Measurements from ENCODE around the gene LCN15. TPM values are rescaled to one million over a fixed set of nuclear protein-coding genes. Genes with fewer than 3 reads are reported as not detected.
A peak's percentile ranks its signal among the peaks of the same experiment; 100 is the strongest.

Gene LCN15
- total and polyA plus RNA-seq, 2 of the 13 experiments (the other 11 are each of a cell fraction or from before 2014, with no cell fraction given), result 1.3 to 53.7 TPM

DNA sequence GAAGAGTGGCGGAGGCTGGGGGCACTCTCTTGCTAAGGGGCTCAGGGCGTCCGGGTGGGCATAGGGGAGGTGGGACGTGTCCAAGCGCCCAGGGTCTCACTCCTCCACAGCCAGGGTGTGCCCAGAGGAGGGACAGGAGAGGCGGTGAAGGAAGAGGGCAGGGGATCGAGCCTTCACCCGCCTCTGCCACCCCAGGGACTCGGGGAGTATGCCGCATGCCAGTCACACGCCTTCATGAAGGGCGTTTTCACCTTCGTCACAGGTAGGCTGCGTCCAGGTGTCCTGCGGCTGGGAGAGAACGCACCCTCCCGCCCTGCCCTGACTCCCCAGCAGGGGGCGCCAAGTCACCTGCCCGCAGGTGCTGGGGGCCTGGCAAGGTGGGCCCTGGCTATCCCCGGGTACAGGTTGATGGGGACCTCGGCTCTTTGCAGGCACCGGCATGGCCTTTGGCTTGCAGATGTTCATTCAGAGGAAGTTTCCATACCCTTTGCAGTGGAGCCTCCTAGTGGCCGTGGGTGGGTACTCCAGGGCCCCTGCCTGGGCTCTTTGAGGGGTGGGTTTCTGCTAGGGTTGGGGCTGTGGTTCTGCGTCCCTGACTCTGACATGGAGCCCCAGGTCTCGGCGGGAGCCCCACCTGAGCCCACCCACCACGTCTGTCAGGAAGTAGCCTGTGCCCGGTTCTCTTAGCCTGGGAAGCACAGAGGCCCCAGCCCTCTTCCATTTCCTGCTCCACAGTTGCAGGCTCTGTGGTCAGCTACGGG is 27.4 kb upstream of the LCN15 start (continued):
- peak; percentile 66; the same call in 1 of the 2 replicates for TF ChIP-seq FOXC1 (CRISPR knock-in tag; IDR thresholded peaks at IDR 0.05; ENCODE audit: borderline replicate concordance)
- TF ChIP-seq ZNF552 (CRISPR knock-in tag; IDR thresholded peaks at IDR 0.05; ENCODE audit: borderline replicate concordance), result peak; percentile 69; the same call in 1 of the 2 replicates
- TF ChIP-seq ZNF546 (CRISPR knock-in tag; conservative IDR thresholded peaks at IDR 0.05), result peak; percentile 75; the same call in 1 of the 2 replicates
- TF ChIP-seq, protein P1, sequence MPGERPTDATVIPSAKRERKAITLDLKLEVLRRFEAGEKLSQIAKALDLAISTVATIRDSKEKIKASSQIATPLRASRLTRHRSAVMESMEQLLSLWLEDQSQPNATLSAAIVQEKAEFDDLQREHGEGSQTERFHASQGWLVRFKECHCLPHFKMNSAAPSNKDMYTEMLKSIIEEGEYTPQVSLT (CRISPR knock-in tag; IDR thresholded peaks at IDR 0.05; ENCODE audit: borderline replicate concordance, low read depth), result no peak
- peak; percentile 76 for TF ChIP-seq RBM22 (optimal IDR thresholded peaks at IDR 0.05; ENCODE audit: low read length)
- TF ChIP-seq, protein P2, sequence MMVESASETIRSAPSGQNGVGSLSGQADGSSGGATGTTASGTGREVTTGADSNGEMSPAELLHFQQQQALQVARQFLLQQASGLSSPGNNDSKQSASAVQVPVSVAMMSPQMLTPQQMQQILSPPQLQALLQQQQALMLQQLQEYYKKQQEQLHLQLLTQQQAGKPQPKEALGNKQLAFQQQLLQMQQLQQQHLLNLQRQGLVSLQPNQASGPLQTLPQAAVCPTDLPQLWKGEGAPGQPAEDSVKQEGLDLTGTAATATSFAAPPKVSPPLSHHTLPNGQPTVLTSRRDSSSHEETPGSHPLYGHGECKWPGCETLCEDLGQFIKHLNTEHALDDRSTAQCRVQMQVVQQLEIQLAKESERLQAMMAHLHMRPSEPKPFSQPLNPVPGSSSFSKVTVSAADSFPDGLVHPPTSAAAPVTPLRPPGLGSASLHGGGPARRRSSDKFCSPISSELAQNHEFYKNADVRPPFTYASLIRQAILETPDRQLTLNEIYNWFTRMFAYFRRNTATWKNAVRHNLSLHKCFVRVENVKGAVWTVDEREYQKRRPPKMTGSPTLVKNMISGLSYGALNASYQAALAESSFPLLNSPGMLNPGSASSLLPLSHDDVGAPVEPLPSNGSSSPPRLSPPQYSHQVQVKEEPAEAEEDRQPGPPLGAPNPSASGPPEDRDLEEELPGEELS (CRISPR knock-in tag; IDR thresholded peaks at IDR 0.05), result no peak
- peak in 1 of 2 experiments; percentile 34; a peak in 2 of 4 replicates for TF ChIP-seq KLF16 (CRISPR knock-in tag; IDR thresholded peaks at IDR 0.05)
- peak; percentile 61 for TF ChIP-seq SAP130 (CRISPR knock-in tag; IDR thresholded peaks at IDR 0.05; ENCODE audit: low read depth)
- TF ChIP-seq, protein P3, sequence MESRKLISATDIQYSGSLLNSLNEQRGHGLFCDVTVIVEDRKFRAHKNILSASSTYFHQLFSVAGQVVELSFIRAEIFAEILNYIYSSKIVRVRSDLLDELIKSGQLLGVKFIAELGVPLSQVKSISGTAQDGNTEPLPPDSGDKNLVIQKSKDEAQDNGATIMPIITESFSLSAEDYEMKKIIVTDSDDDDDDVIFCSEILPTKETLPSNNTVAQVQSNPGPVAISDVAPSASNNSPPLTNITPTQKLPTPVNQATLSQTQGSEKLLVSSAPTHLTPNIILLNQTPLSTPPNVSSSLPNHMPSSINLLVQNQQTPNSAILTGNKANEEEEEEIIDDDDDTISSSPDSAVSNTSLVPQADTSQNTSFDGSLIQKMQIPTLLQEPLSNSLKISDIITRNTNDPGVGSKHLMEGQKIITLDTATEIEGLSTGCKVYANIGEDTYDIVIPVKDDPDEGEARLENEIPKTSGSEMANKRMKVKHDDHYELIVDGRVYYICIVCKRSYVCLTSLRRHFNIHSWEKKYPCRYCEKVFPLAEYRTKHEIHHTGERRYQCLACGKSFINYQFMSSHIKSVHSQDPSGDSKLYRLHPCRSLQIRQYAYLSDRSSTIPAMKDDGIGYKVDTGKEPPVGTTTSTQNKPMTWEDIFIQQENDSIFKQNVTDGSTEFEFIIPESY (CRISPR knock-in tag; IDR thresholded peaks at IDR 0.05), result peak; percentile 7; the same call in 1 of the 2 replicates
- no peak; the same call in 1 of the 2 replicates for TF ChIP-seq ATRX (CRISPR knock-in tag; IDR thresholded peaks at IDR 0.05; ENCODE audit: borderline replicate concordance)
- TF ChIP-seq, protein P4, sequence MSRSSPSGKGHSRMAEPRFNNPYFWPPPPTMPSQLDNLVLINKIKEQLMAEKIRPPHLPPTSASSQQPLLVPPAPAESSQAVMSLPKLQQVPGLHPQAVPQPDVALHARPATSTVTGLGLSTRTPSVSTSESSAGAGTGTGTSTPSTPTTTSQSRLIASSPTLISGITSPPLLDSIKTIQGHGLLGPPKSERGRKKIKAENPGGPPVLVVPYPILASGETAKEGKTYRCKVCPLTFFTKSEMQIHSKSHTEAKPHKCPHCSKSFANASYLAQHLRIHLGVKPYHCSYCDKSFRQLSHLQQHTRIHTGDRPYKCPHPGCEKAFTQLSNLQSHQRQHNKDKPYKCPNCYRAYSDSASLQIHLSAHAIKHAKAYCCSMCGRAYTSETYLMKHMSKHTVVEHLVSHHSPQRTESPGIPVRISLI (CRISPR knock-in tag; IDR thresholded peaks at IDR 0.05; ENCODE audit: borderline replicate concordance), result no peak
- TF ChIP-seq ZNF720 (CRISPR knock-in tag; IDR thresholded peaks at IDR 0.05), result no peak
- peak; percentile 55 for TF ChIP-seq RAD21 (CRISPR knock-in tag; IDR thresholded peaks at IDR 0.05)
- TF ChIP-seq, protein P5, sequence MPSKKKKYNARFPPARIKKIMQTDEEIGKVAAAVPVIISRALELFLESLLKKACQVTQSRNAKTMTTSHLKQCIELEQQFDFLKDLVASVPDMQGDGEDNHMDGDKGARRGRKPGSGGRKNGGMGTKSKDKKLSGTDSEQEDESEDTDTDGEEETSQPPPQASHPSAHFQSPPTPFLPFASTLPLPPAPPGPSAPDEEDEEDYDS (CRISPR knock-in tag; IDR thresholded peaks at IDR 0.05), result no peak
- TF ChIP-seq, protein P6, sequence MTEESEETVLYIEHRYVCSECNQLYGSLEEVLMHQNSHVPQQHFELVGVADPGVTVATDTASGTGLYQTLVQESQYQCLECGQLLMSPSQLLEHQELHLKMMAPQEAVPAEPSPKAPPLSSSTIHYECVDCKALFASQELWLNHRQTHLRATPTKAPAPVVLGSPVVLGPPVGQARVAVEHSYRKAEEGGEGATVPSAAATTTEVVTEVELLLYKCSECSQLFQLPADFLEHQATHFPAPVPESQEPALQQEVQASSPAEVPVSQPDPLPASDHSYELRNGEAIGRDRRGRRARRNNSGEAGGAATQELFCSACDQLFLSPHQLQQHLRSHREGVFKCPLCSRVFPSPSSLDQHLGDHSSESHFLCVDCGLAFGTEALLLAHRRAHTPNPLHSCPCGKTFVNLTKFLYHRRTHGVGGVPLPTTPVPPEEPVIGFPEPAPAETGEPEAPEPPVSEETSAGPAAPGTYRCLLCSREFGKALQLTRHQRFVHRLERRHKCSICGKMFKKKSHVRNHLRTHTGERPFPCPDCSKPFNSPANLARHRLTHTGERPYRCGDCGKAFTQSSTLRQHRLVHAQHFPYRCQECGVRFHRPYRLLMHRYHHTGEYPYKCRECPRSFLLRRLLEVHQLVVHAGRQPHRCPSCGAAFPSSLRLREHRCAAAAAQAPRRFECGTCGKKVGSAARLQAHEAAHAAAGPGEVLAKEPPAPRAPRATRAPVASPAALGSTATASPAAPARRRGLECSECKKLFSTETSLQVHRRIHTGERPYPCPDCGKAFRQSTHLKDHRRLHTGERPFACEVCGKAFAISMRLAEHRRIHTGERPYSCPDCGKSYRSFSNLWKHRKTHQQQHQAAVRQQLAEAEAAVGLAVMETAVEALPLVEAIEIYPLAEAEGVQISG (CRISPR knock-in tag; IDR thresholded peaks at IDR 0.05), result peak; percentile 43; the same call in 1 of the 2 replicates
- TF ChIP-seq ZFYVE20 (CRISPR knock-in tag; IDR thresholded peaks at IDR 0.05; ENCODE audit: borderline replicate concordance, low read depth), result no peak; the same call in 1 of the 2 replicates
